RWPE1 (cell line): ENCODE data around the gene ACKR1.

Experiments
- CTCF ChIA-PET: fragments of 350-600 bp; sonication (Branson Sonifier 250); formaldehyde crosslinking; extraction: SDS; loops from one replicate; lab custom pipeline; 2021; lab: Yijun Ruan, JAX
- POLR2A ChIA-PET: fragments of 400-600 bp; formaldehyde crosslinking; extraction: SDS; loops from one replicate; lab custom pipeline; 2020; ENCODE audit warnings: antibody characterized with exemption; ENCODE audit not compliant: low non-redundant PET; lab: Yijun Ruan, JAX
- DNase-seq: peaks from one replicate; pipeline ENCODE4 v3.0.0; 2012; ENCODE audit warnings: low spot score
- H3K27ac ChIP-seq: fragments of 450-650 bp; 2 replicates; pipeline ENCODE4 v1.5.1; 2017
- CTCF ChIP-seq: fragments of 450-650 bp; conservative IDR thresholded peaks from 2 replicates; pipeline ENCODE4 v1.5.1; 2017; ENCODE audit warnings: low read depth, mild to moderate bottlenecking

The ACKR1 gene

GRCh38 chr1:159185121-159185520 lies 19.6 kb upstream of the ACKR1 start:
- no peak for TF ChIP-seq CTCF
- POLR2A ChIA-PET: no interaction called here
- DNase-seq: no peak
- H3K27ac ChIP-seq: no peak overlapping the region
- CTCF ChIA-PET: no interaction called here

- no peak overlapping the region for H3K27ac ChIP-seq
- POLR2A ChIA-PET: no interaction called here
- CTCF ChIA-PET: no interaction called here
- no peak for DNase-seq
- TF ChIP-seq CTCF: no peak
These were observed 17.6 kb upstream of the ACKR1 start for GRCh38 chr1:159187033-159187432.

- DNase-seq: no peak
- TF ChIP-seq CTCF: no peak
- ChIA-PET POLR2A (no interaction called here), CTCF (interaction anchor here (0.7 kb wide), 1 partner anchor 10 kb away, joined by 4 read pairs; no protein-coding TSS in a partner anchor)
- no peak overlapping the region for H3K27ac ChIP-seq
These were observed 16.9 kb upstream of the ACKR1 start for GRCh38 chr1:159187647-159188374.

- no peak for TF ChIP-seq CTCF
- POLR2A ChIA-PET: no interaction called here
- no peak overlapping the region for H3K27ac ChIP-seq
- DNase-seq: peak; percentile 34
- CTCF ChIA-PET: interaction anchor here (0.7 kb wide), 1 partner anchor 10 kb away, joined by 4 read pairs; no protein-coding TSS in a partner anchor
These were observed 16.3 kb upstream of the ACKR1 start for GRCh38 chr1:159188375-159188788.

GRCh38 chr1:159190441-159190840 lies 14.2 kb upstream of the ACKR1 start:
- ChIA-PET POLR2A (no interaction called here), CTCF (no interaction called here)
- DNase-seq: no peak
- no peak for TF ChIP-seq CTCF
- no peak overlapping the region for H3K27ac ChIP-seq

GRCh38 chr1:159196543-159196942 lies 8.1 kb upstream of the ACKR1 start:
- peak; percentile 15; the same call in 1 of the 2 replicates for TF ChIP-seq CTCF
- H3K27ac ChIP-seq: no peak overlapping the region
- POLR2A ChIA-PET: no interaction called here
- DNase-seq: no peak
- CTCF ChIA-PET: interaction anchor here (0.6 to 3.7 kb wide), 7 partner anchors 18 to 691 kb away, joined by 3 to 23 read pairs (median 4); no protein-coding TSS in a partner anchor
